A673 (cell line): ENCODE results near the gene RINT1. TPM values are rescaled to one million over a fixed set of nuclear protein-coding genes. Genes with fewer than 3 reads are reported as not detected.

Experiments
- BruUV-seq: library from RNA; stranded (reverse); fragments of 400-500 nt; replicated peaks from 2 replicates; lab custom pipeline; 2021; lab: Mats Ljungman, UMichigan
- CTCF ChIA-PET: fragments of 300-600 bp; sonication (Branson Sonifier 250); formaldehyde crosslinking; loops from one replicate; lab custom pipeline; 2022; ENCODE audit warnings: antibody characterized with exemption; lab: Charles Lee
- POLR2A ChIA-PET: fragments of 300-600 bp; sonication (Branson Sonifier 250); formaldehyde crosslinking; loops from one replicate; lab custom pipeline; 2022; ENCODE audit warnings: antibody characterized with exemption; ENCODE audit not compliant: low non-redundant PET; lab: Charles Lee
- DNase-seq: peaks from one replicate; pipeline ENCODE4 v3.0.0-alpha.2; 2015; ENCODE audit warnings: low spot score
- H3K27ac ChIP-seq: fragments of 200-600 bp; sonication (generic); 2 replicates; pipeline ENCODE4 v1.5.1; 2016; ENCODE audit warnings: mixed run types, low read depth, mild to moderate bottlenecking, mixed read lengths, antibody characterized with exemption, low read length; ENCODE audit not compliant: poor library complexity, severe bottlenecking
- H3K27me3 ChIP-seq: fragments of 200-600 bp; sonication (generic); replicated peaks from 2 replicates; pipeline ENCODE4 v1.6.1; 2017; ENCODE audit warnings: mixed run types, low read depth, mild to moderate bottlenecking, mixed read lengths, antibody characterized with exemption, low read length; ENCODE audit not compliant: insufficient read depth, poor library complexity
- H3K36me3 ChIP-seq: fragments of 200-600 bp; sonication (generic); 2 replicates; pipeline ENCODE4 v1.6.1; 2016; ENCODE audit warnings: mixed run types, mild to moderate bottlenecking, mixed read lengths, antibody characterized with exemption, low read length; ENCODE audit not compliant: insufficient read depth, poor library complexity, severe bottlenecking
- H3K4me1 ChIP-seq: fragments of 200-600 bp; sonication (generic); 2 replicates; pipeline ENCODE4 v1.6.1; 2017; ENCODE audit warnings: mixed run types, mild to moderate bottlenecking, mixed read lengths, antibody characterized with exemption, low read length; ENCODE audit not compliant: insufficient read depth, poor library complexity, severe bottlenecking
- H3K4me3 ChIP-seq: fragments of 200-600 bp; sonication (generic); 2 replicates; pipeline ENCODE4 v1.5.1; 2016; ENCODE audit warnings: low read depth, mixed run types, mild to moderate bottlenecking, mixed read lengths, low read length; ENCODE audit not compliant: poor library complexity, severe bottlenecking
- H3K9me3 ChIP-seq: fragments of 200-600 bp; sonication (generic); 2 replicates; pipeline ENCODE4 v1.6.1; 2016; ENCODE audit warnings: mixed run types, low read depth, mild to moderate bottlenecking, mixed read lengths, antibody characterized with exemption, low read length; ENCODE audit not compliant: poor library complexity, severe bottlenecking
- EZH2 ChIP-seq: fragments of 200-600 bp; sonication (generic); IDR thresholded peaks from 2 replicates; pipeline ENCODE4 v1.6.1; 2017; ENCODE audit warnings: borderline replicate concordance, low read depth, mild to moderate bottlenecking, mixed read lengths, antibody characterized with exemption, low read length; ENCODE audit not compliant: poor library complexity, severe bottlenecking
- intact Hi-C: fragments of 100-400 bp; cut with micrococcal nuclease; formaldehyde crosslinking; loops from one replicate; pipeline ENCODE4 v1.10.0; 2022; ENCODE audit not compliant: unreplicated experiment
- total RNA-seq: library from RNA; stranded (reverse); gene quantifications from 2 replicates; pipeline ENCODE4 v1.2.3, GENCODE V29; 2021
- TF ChIP-seq, protein P1 (sequence below): fragments of 300-800, 200-600 bp; sonication (generic); conservative IDR thresholded peaks from 2 replicates; pipeline ENCODE4 v1.5.1; 2017; ENCODE audit warnings: low read depth, mild to moderate bottlenecking, antibody characterized with exemption, low read length, moderate library complexity, mixed read lengths

Gene RINT1
- total RNA-seq, 1 experiment from 2014 or later, result 34.9 TPM

DNA sequence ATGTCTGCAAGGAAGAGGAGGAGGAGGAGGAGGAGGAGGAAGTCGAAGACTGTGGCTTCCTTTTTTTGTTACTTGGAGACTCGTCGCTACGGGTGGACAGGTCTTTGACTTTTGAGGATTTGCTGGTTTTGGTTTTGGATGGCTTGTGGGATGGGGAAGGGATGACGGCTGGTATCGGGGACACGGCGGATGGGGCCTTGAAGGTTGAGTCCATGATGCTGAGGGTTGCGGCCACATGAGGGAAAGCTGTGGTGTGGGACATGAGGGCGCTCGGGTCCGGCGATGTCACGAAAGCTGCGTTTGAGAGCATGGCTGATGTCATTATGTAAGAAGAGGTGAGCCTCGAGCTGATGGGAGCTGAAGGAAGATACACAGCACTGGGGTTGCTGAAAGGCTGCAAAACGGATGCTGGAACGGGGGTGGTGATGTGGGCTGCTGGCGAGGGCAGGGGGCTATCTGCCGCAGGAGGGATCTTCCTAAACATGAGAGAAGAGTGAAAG lies 82.4 kb downstream of the RINT1 start:
- POLR2A ChIA-PET, result no interaction called here

More for the DNA sequence above, 82.4 kb downstream of the RINT1 start:
- TF ChIP-seq, protein P1, sequence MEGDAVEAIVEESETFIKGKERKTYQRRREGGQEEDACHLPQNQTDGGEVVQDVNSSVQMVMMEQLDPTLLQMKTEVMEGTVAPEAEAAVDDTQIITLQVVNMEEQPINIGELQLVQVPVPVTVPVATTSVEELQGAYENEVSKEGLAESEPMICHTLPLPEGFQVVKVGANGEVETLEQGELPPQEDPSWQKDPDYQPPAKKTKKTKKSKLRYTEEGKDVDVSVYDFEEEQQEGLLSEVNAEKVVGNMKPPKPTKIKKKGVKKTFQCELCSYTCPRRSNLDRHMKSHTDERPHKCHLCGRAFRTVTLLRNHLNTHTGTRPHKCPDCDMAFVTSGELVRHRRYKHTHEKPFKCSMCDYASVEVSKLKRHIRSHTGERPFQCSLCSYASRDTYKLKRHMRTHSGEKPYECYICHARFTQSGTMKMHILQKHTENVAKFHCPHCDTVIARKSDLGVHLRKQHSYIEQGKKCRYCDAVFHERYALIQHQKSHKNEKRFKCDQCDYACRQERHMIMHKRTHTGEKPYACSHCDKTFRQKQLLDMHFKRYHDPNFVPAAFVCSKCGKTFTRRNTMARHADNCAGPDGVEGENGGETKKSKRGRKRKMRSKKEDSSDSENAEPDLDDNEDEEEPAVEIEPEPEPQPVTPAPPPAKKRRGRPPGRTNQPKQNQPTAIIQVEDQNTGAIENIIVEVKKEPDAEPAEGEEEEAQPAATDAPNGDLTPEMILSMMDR, result no peak
- no peak for TF ChIP-seq EZH2
- Histone ChIP-seq H3K36me3 (peaks cover 43% of the 10 kb centered on the region), H3K4me1 (no peaks in the 10 kb centered on the region), H3K4me3 (no peak overlapping the region), H3K27ac (no peak overlapping the region), H3K9me3 (no peaks in the 10 kb centered on the region), H3K27me3 (no peaks in the 10 kb centered on the region)
- intact Hi-C loops, result no loop called here
- no peak for DNase-seq
- CTCF ChIA-PET, result no interaction called here
- BruUV-seq, result TSS peak; percentile 16

Other genes starting within 250 kb of the RINT1 start
- 57.8 and 59.8 TPM in 2 replicates for gene SRPK2, start 143.3 kb upstream of the RINT1 start, total RNA-seq
- gene PUS7, start 9.9 kb upstream of the RINT1 start, total RNA-seq, result 36.6 and 40.8 TPM in 2 replicates
- not detected in 2 replicates for gene EFCAB10, start 49.3 kb downstream of the RINT1 start, total RNA-seq